Stimulated activated effector memory CD8-positive, alpha-beta T cell treated with anti-CD3 and anti-CD28 coated beads, Interleukin-12 subunit alpha, Interleukin-12 subunit beta, amount 100 ng/mL, for 72 hours (primary cell): ENCODE measurements around the gene WDR31.

Experiments
- ATAC-seq: fragments of 150-1000 bp; cut with Tn5 transposase; 2 replicates; pipeline ENCODE4 v1.10.0; 2021
- DNase-seq, 2 donors: peaks; one replicate each; pipeline ENCODE4 v3.0.0; 2021 to 2022; ENCODE audit warnings: low spot score in 2 of 2
- H3K27ac Mint-ChIP-seq: one replicate; pipeline ENCODE4 v1.8.0; 2022; ENCODE audit warnings: mild to moderate bottlenecking, mixed read lengths
- H3K36me3 Mint-ChIP-seq: one replicate; pipeline ENCODE4 v1.8.0; 2022; ENCODE audit warnings: mild to moderate bottlenecking, mixed read lengths
- H3K4me1 Mint-ChIP-seq: one replicate; pipeline ENCODE4 v1.8.0; 2022; ENCODE audit warnings: mixed read lengths
- H3K4me3 Mint-ChIP-seq: one replicate; pipeline ENCODE4 v1.8.0; 2022; ENCODE audit warnings: mild to moderate bottlenecking, mixed read lengths
- H3K9me3 Mint-ChIP-seq: one replicate; pipeline ENCODE4 v1.8.0; 2022; ENCODE audit warnings: mixed read lengths

The WDR31 gene

GRCh38 chr9:113355040-113355596, 15.0 kb upstream of the WDR31 start:
- Mint-ChIP-seq H3K9me3 (no peaks in the 10 kb centered on the region), H3K4me1 (peaks cover 23% of the 10 kb centered on the region), H3K36me3 (no peaks in the 10 kb centered on the region), H3K27ac (no peak overlapping the region), H3K4me3 (no peak overlapping the region)
- DNase-seq (no peak), ATAC-seq (no peak)

- ATAC-seq (no peak), DNase-seq (no peak)
- Mint-ChIP-seq H3K9me3 (no peaks in the 10 kb centered on the region), H3K36me3 (no peaks in the 10 kb centered on the region), H3K27ac (no peak overlapping the region), H3K4me1 (peaks cover 25% of the 10 kb centered on the region), H3K4me3 (no peak overlapping the region)
These were observed 12.3 kb upstream of the WDR31 start for GRCh38 chr9:113352411-113352810.

- Mint-ChIP-seq H3K4me1 (peaks cover 25% of the 10 kb centered on the region), H3K9me3 (no peaks in the 10 kb centered on the region), H3K27ac (no peak overlapping the region), H3K4me3 (no peak overlapping the region), H3K36me3 (no peaks in the 10 kb centered on the region)
- DNase-seq = no peak
- no peak for ATAC-seq
These were observed 11.9 kb upstream of the WDR31 start for GRCh38 chr9:113352006-113352405.

DNA sequence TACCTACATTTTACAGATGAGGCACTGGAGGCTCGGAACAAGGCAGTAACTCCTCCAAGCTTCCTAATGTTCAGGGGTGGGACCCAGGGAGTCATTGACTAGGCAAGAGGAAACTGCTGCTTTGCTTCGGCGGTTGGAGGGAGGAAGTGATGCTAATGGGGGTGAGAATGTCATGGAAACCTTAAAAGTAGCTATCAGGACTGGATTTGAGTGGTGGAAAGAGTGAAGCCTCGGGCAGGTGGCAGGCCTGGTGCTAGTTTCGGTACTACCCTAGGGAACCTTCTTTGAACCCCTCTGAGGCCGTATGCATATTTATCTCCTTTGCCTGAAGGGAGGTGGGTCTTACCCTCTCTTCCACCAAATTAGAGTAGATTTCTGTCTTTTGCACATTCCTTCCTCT, 10.9 kb upstream of the WDR31 start:
- Mint-ChIP-seq H3K9me3 (no peaks in the 10 kb centered on the region), H3K27ac (peak overlapping the region; percentile 0), H3K36me3 (no peaks in the 10 kb centered on the region), H3K4me3 (peak overlapping the region; percentile 77), H3K4me1 (peaks cover 26% of the 10 kb centered on the region)
- ATAC-seq (peak; percentile 52), DNase-seq (no peak)

DNA sequence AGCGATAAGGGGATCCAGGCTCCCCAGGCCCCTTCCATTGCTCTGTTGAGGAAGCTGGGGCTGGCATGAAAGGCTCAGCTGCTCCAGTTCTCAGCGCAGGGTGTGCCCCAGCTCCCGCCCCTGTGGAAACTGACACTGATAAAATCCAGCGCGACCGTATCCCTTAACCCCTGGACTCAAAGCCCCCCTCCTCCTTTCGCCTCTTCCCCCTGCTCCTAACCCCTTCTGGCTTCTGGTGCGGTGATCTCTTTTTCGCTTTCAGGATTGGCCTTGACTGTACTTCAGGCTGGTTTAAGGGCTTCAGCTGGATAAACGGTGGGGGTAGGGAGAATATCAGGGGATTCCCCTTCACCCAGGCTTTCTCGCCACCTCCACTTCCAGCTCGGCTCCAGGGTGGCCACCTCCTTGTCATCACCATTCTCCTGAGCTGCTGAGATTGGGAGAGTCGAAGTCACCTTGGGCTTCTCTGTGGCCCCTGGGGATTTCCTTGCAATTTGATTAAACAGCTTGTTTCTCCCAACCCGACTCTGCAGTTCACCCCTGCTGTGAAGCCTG, 10.1 kb upstream of the WDR31 start:
- H3K27ac Mint-ChIP-seq = peak overlapping the region; percentile 0

DNA sequence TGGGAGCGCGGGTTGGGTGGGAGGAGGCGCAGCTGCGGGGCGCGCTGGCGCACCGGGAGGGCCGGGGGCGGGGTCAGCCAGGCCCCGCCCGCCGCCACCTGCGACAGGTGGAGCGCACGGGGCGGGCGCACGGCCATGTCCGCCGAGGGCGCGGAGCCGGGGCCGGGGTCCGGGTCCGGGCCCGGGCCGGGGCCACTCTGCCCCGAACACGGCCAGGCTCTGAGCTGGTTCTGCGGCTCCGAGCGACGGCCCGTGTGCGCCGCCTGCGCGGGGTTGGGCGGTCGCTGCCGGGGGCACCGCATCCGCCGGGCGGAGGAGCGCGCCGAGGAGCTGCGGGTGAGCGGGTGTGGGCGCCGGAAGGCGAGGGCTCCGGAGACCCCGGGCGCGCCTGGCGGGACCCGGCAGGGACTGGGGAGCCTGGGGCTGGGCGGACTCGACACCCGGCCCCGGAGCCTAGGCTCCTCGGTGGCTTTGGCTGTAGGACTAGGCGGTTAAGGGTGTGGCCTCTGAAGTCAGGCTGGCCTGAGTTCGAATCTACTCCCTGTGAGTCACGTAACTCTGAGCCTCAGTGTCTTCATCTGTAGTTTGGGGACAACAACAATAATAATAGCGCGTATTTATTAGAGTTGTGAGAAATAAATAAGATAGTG, 9.5 kb upstream of the WDR31 start, which contains the start of gene BSPRY:
Gene BSPRY (plus strand): TSS at position 97 of the 650 bp plus-strand sequence. CDS start 39 bp downstream, at position 136.
- DNase-seq = peak; percentile 27 to 66

More for the DNA sequence above, 10.1 kb upstream of the WDR31 start:
- Mint-ChIP-seq H3K9me3 (no peaks in the 10 kb centered on the region), H3K36me3 (no peaks in the 10 kb centered on the region), H3K4me1 (peaks cover 33% of the 10 kb centered on the region), H3K4me3 (peak overlapping the region; percentile 77)
- DNase-seq = no peak
- peak; percentile 6 for ATAC-seq

DNA sequence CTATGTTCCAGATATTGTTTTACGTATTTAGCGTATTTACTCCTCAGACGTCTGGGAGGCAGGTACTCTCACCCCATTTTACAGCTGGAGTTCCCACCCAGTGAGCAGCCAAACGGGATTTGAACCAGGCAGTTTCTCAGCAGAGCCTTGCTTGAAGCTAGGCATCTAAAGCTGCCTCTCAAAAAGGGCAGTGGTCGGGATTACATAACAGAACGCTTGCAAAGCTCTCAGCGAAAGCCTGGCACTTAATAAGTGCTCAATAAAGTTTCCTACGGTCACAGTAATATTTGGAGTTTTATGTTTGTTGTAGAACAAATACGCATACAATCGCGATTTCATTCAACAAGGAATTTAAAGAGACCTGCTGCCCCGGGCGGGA, 9.0 kb upstream of the WDR31 start:
- no peak overlapping the region for H3K27ac Mint-ChIP-seq
- no peak for DNase-seq
- H3K36me3 Mint-ChIP-seq = no peaks in the 10 kb centered on the region
- peaks cover 33% of the 10 kb centered on the region for H3K4me1 Mint-ChIP-seq
- no peak for ATAC-seq
- H3K9me3 Mint-ChIP-seq = no peaks in the 10 kb centered on the region
- H3K4me3 Mint-ChIP-seq = peak overlapping the region; percentile 77

More for the DNA sequence above, 9.5 kb upstream of the WDR31 start, which contains the start of gene BSPRY:
- Mint-ChIP-seq H3K9me3 (no peaks in the 10 kb centered on the region), H3K4me1 (peaks cover 33% of the 10 kb centered on the region), H3K36me3 (no peaks in the 10 kb centered on the region), H3K27ac (peak within 1 kb of the TSS; percentile 0), H3K4me3 (peak within 1 kb of the TSS; percentile 77)
- peak; percentile 70 for ATAC-seq

- no peaks in the 10 kb centered on the region for H3K9me3 Mint-ChIP-seq
- H3K4me1 Mint-ChIP-seq = peaks cover 33% of the 10 kb centered on the region
- DNase-seq (no peak), ATAC-seq (no peak)
- H3K4me3 Mint-ChIP-seq = peak overlapping the region; percentile 13
- H3K36me3 Mint-ChIP-seq = no peaks in the 10 kb centered on the region
- no peak overlapping the region for H3K27ac Mint-ChIP-seq
These were observed 8.4 kb upstream of the WDR31 start for GRCh38 chr9:113348437-113348836.

- H3K4me1 Mint-ChIP-seq = peaks cover 24% of the 10 kb centered on the region
- no peak for ATAC-seq
- no peaks in the 10 kb centered on the region for H3K36me3 Mint-ChIP-seq
- DNase-seq = no peak
- no peak overlapping the region for H3K4me3 Mint-ChIP-seq
- H3K9me3 Mint-ChIP-seq = no peaks in the 10 kb centered on the region
- no peak overlapping the region for H3K27ac Mint-ChIP-seq
These were observed 5.6 kb upstream of the WDR31 start for GRCh38 chr9:113345671-113346070.

DNA sequence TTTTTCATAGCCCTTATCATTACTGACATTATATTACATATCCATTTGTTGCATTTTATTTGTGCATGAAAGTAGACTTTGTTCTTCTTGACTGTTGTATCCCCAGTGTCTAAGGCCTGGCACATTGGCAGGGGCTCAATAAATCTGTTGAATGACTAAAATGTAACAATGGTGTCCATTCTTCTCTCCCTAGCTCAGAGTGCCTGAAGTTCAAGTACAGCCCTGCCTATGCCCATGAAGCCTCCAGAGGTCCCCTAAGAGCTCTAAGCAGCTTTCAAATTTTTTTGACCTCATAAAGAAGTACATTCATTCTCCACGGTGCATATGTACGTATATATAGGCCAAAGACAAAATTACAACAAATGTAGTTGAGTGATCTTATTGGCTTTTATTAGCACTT, 5.1 kb upstream of the WDR31 start:
- ATAC-seq = no peak

DNA sequence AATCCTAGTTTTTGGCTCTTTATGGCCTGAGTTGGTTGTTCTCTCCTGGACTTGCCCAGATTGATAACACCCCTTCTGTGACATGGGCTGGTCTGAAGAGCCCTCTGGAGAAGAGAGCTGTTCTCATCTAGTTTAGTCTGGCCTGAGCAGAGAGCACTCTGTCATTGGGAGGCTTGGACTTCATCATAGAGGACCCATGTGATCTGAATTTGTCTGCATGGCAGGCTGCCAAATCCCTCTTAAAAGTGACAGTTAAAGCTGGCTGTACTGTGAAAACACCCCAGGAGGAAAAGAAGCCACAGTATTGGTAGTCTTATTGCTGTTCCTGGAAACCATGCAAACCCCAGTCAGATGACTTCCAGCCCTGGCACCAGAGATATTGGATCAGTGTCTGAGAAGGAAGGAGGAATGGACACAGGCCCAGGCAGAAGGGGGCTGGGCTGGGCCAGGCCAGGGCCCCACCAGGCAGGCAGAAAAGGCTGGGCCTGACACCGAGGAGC, 3.7 kb upstream of the WDR31 start:
- Mint-ChIP-seq H3K4me1 (peaks cover 32% of the 10 kb centered on the region), H3K4me3 (no peak overlapping the region), H3K27ac (no peak overlapping the region), H3K9me3 (no peaks in the 10 kb centered on the region), H3K36me3 (no peaks in the 10 kb centered on the region)
- ATAC-seq (no peak), DNase-seq (no peak)

More for the DNA sequence above, 5.1 kb upstream of the WDR31 start:
- Mint-ChIP-seq H3K4me3 (no peak overlapping the region), H3K36me3 (no peaks in the 10 kb centered on the region), H3K4me1 (peaks cover 24% of the 10 kb centered on the region), H3K27ac (no peak overlapping the region), H3K9me3 (no peaks in the 10 kb centered on the region)
- DNase-seq = no peak

DNA sequence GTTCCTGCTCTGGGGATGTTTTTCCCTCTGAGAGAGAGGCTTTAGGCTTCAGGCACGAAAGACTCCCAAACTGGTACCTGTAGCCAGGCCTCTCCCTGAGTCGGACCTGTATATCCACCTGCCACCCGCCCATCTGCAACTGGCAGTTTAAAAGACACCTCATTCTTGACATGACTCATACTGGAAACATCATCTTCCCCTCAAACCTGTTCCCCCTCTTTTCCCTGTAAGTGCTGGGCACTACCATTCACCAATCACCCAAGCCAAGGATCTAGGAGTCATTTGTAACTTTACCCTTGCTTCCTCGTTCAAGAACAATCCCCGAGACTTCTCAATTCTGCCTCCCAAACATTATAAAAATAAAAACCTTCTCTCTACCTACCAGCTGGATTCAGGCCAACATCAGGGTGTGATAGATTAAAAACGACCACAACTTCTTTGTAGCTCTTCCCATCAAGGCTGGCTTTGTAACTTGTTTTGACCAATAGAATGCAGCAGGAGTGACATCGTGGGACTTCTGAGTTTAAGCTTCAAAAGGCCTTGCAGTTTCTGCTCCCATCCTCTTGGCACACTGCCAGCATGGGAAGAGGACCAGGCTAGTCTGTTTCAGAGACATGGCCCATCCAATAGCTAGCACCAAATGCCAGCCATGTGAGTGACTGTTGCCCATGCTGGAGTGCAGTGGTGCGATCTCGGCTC, 1.8 kb upstream of the WDR31 start:
- no peak for DNase-seq
- peaks cover 32% of the 10 kb centered on the region for H3K4me1 Mint-ChIP-seq
- no peak overlapping the region for H3K27ac Mint-ChIP-seq
- ATAC-seq = no peak
- peak overlapping the region; percentile 77 for H3K4me3 Mint-ChIP-seq
- H3K9me3 Mint-ChIP-seq = no peaks in the 10 kb centered on the region
- no peaks in the 10 kb centered on the region for H3K36me3 Mint-ChIP-seq

DNA sequence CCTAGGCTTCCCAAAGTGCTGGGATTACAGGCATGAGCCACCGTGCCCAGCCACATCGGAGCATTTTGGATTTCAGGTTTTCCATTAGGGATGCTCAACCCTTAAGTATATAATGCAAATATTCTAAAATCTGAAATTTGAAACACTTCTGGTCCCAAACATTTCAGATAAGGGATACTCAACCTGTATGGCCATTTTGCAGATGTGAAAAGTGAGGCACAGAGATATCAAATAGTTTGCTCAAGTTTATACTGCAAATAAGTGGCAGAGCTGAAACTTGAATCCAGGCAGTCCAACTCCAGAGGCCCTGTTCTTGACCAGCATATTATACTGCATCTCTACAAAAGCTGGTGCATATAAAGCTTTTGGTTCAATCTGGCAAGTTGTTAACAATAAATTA, 2.4 kb downstream of the WDR31 start:
- peaks cover 25% of the 10 kb centered on the region for H3K4me1 Mint-ChIP-seq
- H3K27ac Mint-ChIP-seq = no peak overlapping the region
- no peak overlapping the region for H3K4me3 Mint-ChIP-seq
- DNase-seq (no peak), ATAC-seq (no peak)
- H3K9me3 Mint-ChIP-seq = no peaks in the 10 kb centered on the region
- H3K36me3 Mint-ChIP-seq = no peaks in the 10 kb centered on the region

GRCh38 chr9:113331780-113332179, 8.3 kb downstream of the WDR31 start:
- no peaks in the 10 kb centered on the region for H3K36me3 Mint-ChIP-seq
- H3K9me3 Mint-ChIP-seq = no peaks in the 10 kb centered on the region
- H3K4me1 Mint-ChIP-seq = no peaks in the 10 kb centered on the region
- no peak overlapping the region for H3K4me3 Mint-ChIP-seq
- no peak overlapping the region for H3K27ac Mint-ChIP-seq
- ATAC-seq (no peak), DNase-seq (no peak)

- Mint-ChIP-seq H3K36me3 (no peaks in the 10 kb centered on the region), H3K4me3 (no peak overlapping the region), H3K4me1 (no peaks in the 10 kb centered on the region), H3K27ac (no peak overlapping the region), H3K9me3 (no peaks in the 10 kb centered on the region)
- DNase-seq = no peak
- no peak for ATAC-seq
These were observed 11.9 kb downstream of the WDR31 start for GRCh38 chr9:113328045-113328782.
